Measurements from ENCODE around the gene EFCAB12.

Gene EFCAB12

GRCh38 chr3:129428007-129428375 is 445 bp downstream of the EFCAB12 start:
- Histone ChIP-seq H3K27ac (ENCODE audit: low read length, poor library complexity, severe bottlenecking) (no peak overlapping the region), H3K4me2 (ENCODE audit: low read length, poor library complexity, severe bottlenecking) (peak overlapping the region; percentile 98), H3K9ac (ENCODE audit: low read length) (peak overlapping the region; percentile 78)

GRCh38 chr3:129425619-129426018 is 2.8 kb downstream of the EFCAB12 start:
- H3K9ac ChIP-seq (ENCODE audit: low read length): no peak overlapping the region
- no peaks in the 10 kb centered on the region for H3K79me1 ChIP-seq (replicated peaks; ENCODE audit: low read length, poor library complexity, severe bottlenecking)
- WGBS: 85% methylated on average over 2 of the region's 2 CpGs
- no peak overlapping the region for H2AK5ac ChIP-seq (ENCODE audit: low read length, severe bottlenecking)
- H3K36me3 ChIP-seq (ENCODE audit: control insufficient read depth in 1 of 2, insufficient read depth in 2 of 2, low read depth in 1 of 2, low read length in 2 of 2): peaks cover 5 to 13% of the 10 kb centered on the region in 2 experiments
- H3K4me3 ChIP-seq (ENCODE audit: insufficient read depth in 1 of 2, low read depth in 1 of 2, low read length in 2 of 2): no peak overlapping the region
- no peak overlapping the region for H2BK120ac ChIP-seq (ENCODE audit: low read depth, low read length)
- H3K23ac ChIP-seq (ENCODE audit: low read length in 2 of 2): no peak overlapping the region
- DNase-seq: no peak
- no peak overlapping the region for H2BK5ac ChIP-seq (ENCODE audit: low read depth, low read length, poor library complexity, severe bottlenecking)
- H3K9me3 ChIP-seq (ENCODE audit: control insufficient read depth, low read length): no peaks in the 10 kb centered on the region
- H3K4me1 ChIP-seq (ENCODE audit: control insufficient read depth, insufficient read depth, low read depth, low read length): peaks cover 7% of the 10 kb centered on the region
- H3K27me3 ChIP-seq (ENCODE audit: control insufficient read depth in 1 of 2, insufficient read depth in 1 of 2, low read length in 2 of 2): peaks cover 0 to 3% of the 10 kb centered on the region in 2 experiments
- H3K14ac ChIP-seq (ENCODE audit: low read length in 2 of 2): no peak overlapping the region
- H3K18ac ChIP-seq (ENCODE audit: low read depth in 1 of 2, low read length in 2 of 2): no peak overlapping the region
- no peak overlapping the region for H3K4ac ChIP-seq (ENCODE audit: low read depth in 1 of 2, low read length in 2 of 2)
- no peak overlapping the region for H4K91ac ChIP-seq (ENCODE audit: low read length)
- H2BK15ac ChIP-seq (ENCODE audit: low read depth, poor library complexity, severe bottlenecking): no peak overlapping the region
- H3K27ac ChIP-seq (ENCODE audit: low read length, poor library complexity, severe bottlenecking): no peak overlapping the region
- H3K4me2 ChIP-seq (ENCODE audit: low read length, poor library complexity, severe bottlenecking): no peak overlapping the region
- no peak overlapping the region for H2BK12ac ChIP-seq (ENCODE audit: low read length in 2 of 2)
- H2AFZ ChIP-seq (ENCODE audit: low read depth, low read length): no peak overlapping the region
- no peak overlapping the region for H4K8ac ChIP-seq (ENCODE audit: low read length)

More at GRCh38 chr3:129428007-129428375, 445 bp downstream of the EFCAB12 start:
- Histone ChIP-seq H4K91ac (ENCODE audit: low read length) (no peak overlapping the region), H4K8ac (ENCODE audit: low read length) (no peak overlapping the region), H2AFZ (ENCODE audit: low read depth, low read length) (peak overlapping the region; percentile 72), H2BK120ac (ENCODE audit: low read depth, low read length) (no peak overlapping the region), H3K4me3 (ENCODE audit: insufficient read depth in 1 of 2, low read depth in 1 of 2, low read length in 2 of 2) (peak overlapping the region; percentile 61 to 88), H2BK12ac (ENCODE audit: low read length in 2 of 2) (no peak overlapping the region), H3K23ac (ENCODE audit: low read length in 2 of 2) (no peak overlapping the region), H3K18ac (ENCODE audit: low read depth in 1 of 2, low read length in 2 of 2) (no peak overlapping the region), H3K79me1 (replicated peaks; ENCODE audit: low read length, poor library complexity, severe bottlenecking) (no peaks in the 10 kb centered on the region), H2AK5ac (ENCODE audit: low read length, severe bottlenecking) (no peak overlapping the region), H3K27me3 (ENCODE audit: control insufficient read depth in 1 of 2, insufficient read depth in 1 of 2, low read length in 2 of 2) (peaks cover 0 to 3% of the 10 kb centered on the region in 2 experiments), H2BK5ac (ENCODE audit: low read depth, low read length, poor library complexity, severe bottlenecking) (no peak overlapping the region), H2BK15ac (ENCODE audit: low read depth, poor library complexity, severe bottlenecking) (no peak overlapping the region), H3K4ac (ENCODE audit: low read depth in 1 of 2, low read length in 2 of 2) (no peak overlapping the region), H3K9me3 (ENCODE audit: control insufficient read depth, low read length) (no peaks in the 10 kb centered on the region), H3K14ac (ENCODE audit: low read length in 2 of 2) (no peak overlapping the region), H3K4me1 (ENCODE audit: control insufficient read depth, insufficient read depth, low read depth, low read length) (peaks cover 12% of the 10 kb centered on the region), H3K36me3 (ENCODE audit: control insufficient read depth in 1 of 2, insufficient read depth in 2 of 2, low read depth in 1 of 2, low read length in 2 of 2) (peaks cover 11 to 37% of the 10 kb centered on the region in 2 experiments)
- 26% methylated on average over 8 of the region's 8 CpGs for WGBS
- DNase-seq: no peak

- H3K4ac ChIP-seq (ENCODE audit: low read depth in 1 of 2, low read length in 2 of 2): peak overlapping the region in 1 of 2 experiments; percentile 49
- H2BK15ac ChIP-seq (ENCODE audit: low read depth, poor library complexity, severe bottlenecking): no peak overlapping the region
- H3K23ac ChIP-seq (ENCODE audit: low read length in 2 of 2): no peak overlapping the region
- no peak overlapping the region for H3K27ac ChIP-seq (ENCODE audit: low read length, poor library complexity, severe bottlenecking)
- 77% methylated on average over 2 of the region's 3 CpGs for WGBS
- no peak for DNase-seq
- no peak overlapping the region for H3K4me2 ChIP-seq (ENCODE audit: low read length, poor library complexity, severe bottlenecking)
- no peak overlapping the region for H2AK5ac ChIP-seq (ENCODE audit: low read length, severe bottlenecking)
- peaks cover 0 to 3% of the 10 kb centered on the region in 2 experiments for H3K27me3 ChIP-seq (ENCODE audit: control insufficient read depth in 1 of 2, insufficient read depth in 1 of 2, low read length in 2 of 2)
- H3K14ac ChIP-seq (ENCODE audit: low read length in 2 of 2): no peak overlapping the region
- no peak overlapping the region for H2AFZ ChIP-seq (ENCODE audit: low read depth, low read length)
- no peak overlapping the region for H2BK120ac ChIP-seq (ENCODE audit: low read depth, low read length)
- H3K79me1 ChIP-seq (replicated peaks; ENCODE audit: low read length, poor library complexity, severe bottlenecking): no peaks in the 10 kb centered on the region
- H3K4me1 ChIP-seq (ENCODE audit: control insufficient read depth, insufficient read depth, low read depth, low read length): peaks cover 7% of the 10 kb centered on the region
- no peak overlapping the region for H4K8ac ChIP-seq (ENCODE audit: low read length)
- no peak overlapping the region for H3K18ac ChIP-seq (ENCODE audit: low read depth in 1 of 2, low read length in 2 of 2)
- no peak overlapping the region for H2BK12ac ChIP-seq (ENCODE audit: low read length in 2 of 2)
- peaks cover 5 to 9% of the 10 kb centered on the region in 2 experiments for H3K36me3 ChIP-seq (ENCODE audit: control insufficient read depth in 1 of 2, insufficient read depth in 2 of 2, low read depth in 1 of 2, low read length in 2 of 2)
- no peak overlapping the region for H4K91ac ChIP-seq (ENCODE audit: low read length)
- H3K9ac ChIP-seq (ENCODE audit: low read length): no peak overlapping the region
- no peak overlapping the region for H3K4me3 ChIP-seq (ENCODE audit: insufficient read depth in 1 of 2, low read depth in 1 of 2, low read length in 2 of 2)
- H3K9me3 ChIP-seq (ENCODE audit: control insufficient read depth, low read length): no peaks in the 10 kb centered on the region
- H2BK5ac ChIP-seq (ENCODE audit: low read depth, low read length, poor library complexity, severe bottlenecking): no peak overlapping the region
These were observed 3.2 kb downstream of the EFCAB12 start for GRCh38 chr3:129425213-129425612.

GRCh38 chr3:129424185-129424841 is 4.1 kb downstream of the EFCAB12 start:
- Histone ChIP-seq H4K91ac (ENCODE audit: low read length) (no peak overlapping the region), H2BK12ac (ENCODE audit: low read length in 2 of 2) (peak overlapping the region in 1 of 2 experiments; percentile 49), H3K9ac (ENCODE audit: low read length) (no peak overlapping the region), H3K18ac (ENCODE audit: low read depth in 1 of 2, low read length in 2 of 2) (peak overlapping the region in 1 of 2 experiments; percentile 12), H4K8ac (ENCODE audit: low read length) (peak overlapping the region; percentile 35), H3K23ac (ENCODE audit: low read length in 2 of 2) (no peak overlapping the region), H2AFZ (ENCODE audit: low read depth, low read length) (no peak overlapping the region), H3K4me3 (ENCODE audit: insufficient read depth in 1 of 2, low read depth in 1 of 2, low read length in 2 of 2) (no peak overlapping the region), H3K27ac (ENCODE audit: low read length, poor library complexity, severe bottlenecking) (no peak overlapping the region), H3K4ac (ENCODE audit: low read depth in 1 of 2, low read length in 2 of 2) (peak overlapping the region in 1 of 2 experiments; percentile 13), H3K4me2 (ENCODE audit: low read length, poor library complexity, severe bottlenecking) (no peak overlapping the region), H3K4me1 (ENCODE audit: control insufficient read depth, insufficient read depth, low read depth, low read length) (peaks cover 5% of the 10 kb centered on the region), H2BK120ac (ENCODE audit: low read depth, low read length) (no peak overlapping the region), H3K27me3 (ENCODE audit: control insufficient read depth in 1 of 2, insufficient read depth in 1 of 2, low read length in 2 of 2) (peaks cover 0 to 3% of the 10 kb centered on the region in 2 experiments), H2BK5ac (ENCODE audit: low read depth, low read length, poor library complexity, severe bottlenecking) (no peak overlapping the region), H3K79me1 (replicated peaks; ENCODE audit: low read length, poor library complexity, severe bottlenecking) (no peaks in the 10 kb centered on the region), H2BK15ac (ENCODE audit: low read depth, poor library complexity, severe bottlenecking) (no peak overlapping the region), H2AK5ac (ENCODE audit: low read length, severe bottlenecking) (no peak overlapping the region), H3K9me3 (ENCODE audit: control insufficient read depth, low read length) (no peaks in the 10 kb centered on the region), H3K36me3 (ENCODE audit: control insufficient read depth in 1 of 2, insufficient read depth in 2 of 2, low read depth in 1 of 2, low read length in 2 of 2) (peaks cover under 1% of the 10 kb centered on the region in 2 experiments), H3K14ac (ENCODE audit: low read length in 2 of 2) (no peak overlapping the region)
- 97% methylated on average over 2 of the region's 4 CpGs for WGBS
- DNase-seq: peak; percentile 50
